HG02981 (cell line): ENCODE data around the gene MRPS24.
"Not testable (repeated sequence)": the region's sequence is repeated elsewhere in the genome, so short reads cannot be mapped to it uniquely, and the experiment has no call there.

Source experiments
- ATAC-seq: cut with Tn5 transposase; IDR thresholded peaks from one replicate; pipeline ENCODE4 v1.9.1; 2021; ENCODE audit warnings: mild to moderate bottlenecking, moderate library complexity; ENCODE audit not compliant: unreplicated experiment

Gene MRPS24

DNA sequence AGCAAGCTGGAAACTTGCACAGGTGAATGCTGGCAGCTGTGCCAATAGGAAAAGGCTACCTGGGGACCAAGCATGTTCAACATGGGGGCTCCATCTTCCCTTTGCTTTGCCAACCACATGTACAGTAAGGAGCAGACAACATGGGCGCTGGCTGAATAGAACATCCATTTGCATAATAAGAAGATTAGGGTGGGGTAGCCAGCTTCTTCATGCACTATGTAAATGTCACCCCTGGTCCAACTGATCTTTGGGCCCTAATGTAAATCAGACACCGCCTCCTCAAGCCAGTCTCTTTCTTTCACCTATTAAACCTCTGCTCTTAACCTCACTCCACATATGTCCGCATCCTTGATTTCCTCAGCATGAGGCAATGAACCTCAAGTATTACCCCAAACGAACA, 26.0 kb downstream of the MRPS24 start:
- no peak for ATAC-seq

DNA sequence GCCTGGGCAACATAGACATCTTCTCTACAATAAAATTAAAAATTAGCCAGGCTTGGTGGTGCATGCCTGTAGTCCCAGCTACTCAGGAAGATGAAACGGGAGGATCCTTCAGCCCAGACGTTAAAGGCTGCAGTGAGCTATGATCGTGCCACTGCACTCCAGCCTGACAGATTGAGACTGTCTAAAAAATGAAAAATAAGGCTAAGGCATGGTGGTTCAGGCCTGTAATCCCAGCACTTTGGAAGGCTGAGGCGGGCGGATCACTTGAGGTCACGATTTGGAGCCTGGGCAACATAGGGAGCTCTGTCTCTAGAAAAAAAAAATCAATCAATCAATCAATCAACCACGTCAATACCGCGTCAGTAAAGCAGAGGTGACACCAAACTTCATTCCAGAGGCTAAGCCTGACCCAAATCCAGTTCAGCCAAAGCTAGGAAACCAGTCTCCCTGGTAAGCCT, 31.1 kb downstream of the MRPS24 start:
- no peak for ATAC-seq

- ATAC-seq, result no peak
Measured at GRCh38 chr7:43834463-43835251, 34.7 kb downstream of the MRPS24 start.

- not testable (repeated sequence) for ATAC-seq
Measured at GRCh38 chr7:43830917-43831316, 38.4 kb downstream of the MRPS24 start.

DNA sequence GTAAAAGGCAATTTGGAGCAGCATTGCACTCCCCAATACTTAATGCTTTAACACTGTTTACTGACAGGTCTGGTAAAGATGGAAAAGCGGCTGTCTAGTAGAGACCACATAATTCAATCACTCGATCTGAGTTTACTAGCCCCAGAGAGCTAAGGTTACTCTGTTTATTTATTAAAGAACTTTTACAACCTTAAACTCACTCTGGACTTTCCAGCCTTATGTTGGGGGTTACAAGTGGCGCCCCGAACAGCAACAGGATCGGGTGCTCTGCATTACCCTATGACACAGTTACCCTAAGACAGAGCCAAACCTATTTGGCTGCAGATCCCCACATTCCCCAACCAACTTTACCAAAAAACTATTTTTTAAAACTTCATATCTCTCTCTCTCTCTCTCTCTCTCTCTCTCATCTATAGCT, 43.9 kb downstream of the MRPS24 start:
- no peak for ATAC-seq

DNA sequence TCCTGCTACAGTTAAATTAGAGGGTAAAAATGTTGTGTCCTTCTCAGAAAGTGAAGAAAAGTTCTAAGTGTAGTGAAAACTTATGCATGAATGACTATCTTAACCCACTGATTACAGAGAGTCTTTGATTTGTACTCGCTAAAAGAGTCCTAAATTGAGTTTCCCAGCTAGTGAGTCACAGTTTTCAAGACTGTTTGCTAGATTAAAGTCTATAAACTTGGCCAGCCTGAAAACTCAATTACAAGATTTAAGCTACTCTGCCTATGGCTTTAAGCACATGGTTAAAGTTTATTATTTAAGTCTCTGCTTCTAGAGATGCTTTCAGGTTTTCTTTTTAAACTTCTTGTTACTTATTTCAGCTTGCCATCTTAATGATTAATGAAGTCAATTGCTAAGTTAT, 44.4 kb downstream of the MRPS24 start:
- ATAC-seq, result no peak

- ATAC-seq, result not testable (repeated sequence)
Measured at GRCh38 chr7:43824513-43824912, 44.8 kb downstream of the MRPS24 start.

DNA sequence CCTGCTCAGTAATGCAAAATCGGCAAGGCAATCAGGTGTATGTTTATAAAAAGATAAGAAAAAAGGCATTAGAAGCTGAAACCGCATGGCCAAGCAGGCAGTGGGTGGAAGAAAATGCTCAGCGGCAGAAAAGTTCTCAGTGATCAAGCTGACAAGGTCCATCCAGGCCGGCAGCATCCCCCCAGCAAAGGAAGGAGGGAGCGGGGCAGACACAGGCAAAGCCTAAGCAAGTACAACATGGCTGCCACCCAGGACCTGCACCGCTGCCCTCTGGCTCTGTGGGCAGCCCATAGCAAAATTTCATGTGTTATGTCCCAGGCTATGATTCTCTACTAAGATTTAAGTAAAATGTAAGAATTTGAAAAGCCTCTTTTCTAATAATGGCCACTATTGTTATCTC, 45.4 kb downstream of the MRPS24 start:
- no peak for ATAC-seq

- not testable (repeated sequence) for ATAC-seq
Measured at GRCh38 chr7:43823425-43823824, 45.9 kb downstream of the MRPS24 start.
